Measurements from ENCODE around the gene ECSIT.

DNA sequence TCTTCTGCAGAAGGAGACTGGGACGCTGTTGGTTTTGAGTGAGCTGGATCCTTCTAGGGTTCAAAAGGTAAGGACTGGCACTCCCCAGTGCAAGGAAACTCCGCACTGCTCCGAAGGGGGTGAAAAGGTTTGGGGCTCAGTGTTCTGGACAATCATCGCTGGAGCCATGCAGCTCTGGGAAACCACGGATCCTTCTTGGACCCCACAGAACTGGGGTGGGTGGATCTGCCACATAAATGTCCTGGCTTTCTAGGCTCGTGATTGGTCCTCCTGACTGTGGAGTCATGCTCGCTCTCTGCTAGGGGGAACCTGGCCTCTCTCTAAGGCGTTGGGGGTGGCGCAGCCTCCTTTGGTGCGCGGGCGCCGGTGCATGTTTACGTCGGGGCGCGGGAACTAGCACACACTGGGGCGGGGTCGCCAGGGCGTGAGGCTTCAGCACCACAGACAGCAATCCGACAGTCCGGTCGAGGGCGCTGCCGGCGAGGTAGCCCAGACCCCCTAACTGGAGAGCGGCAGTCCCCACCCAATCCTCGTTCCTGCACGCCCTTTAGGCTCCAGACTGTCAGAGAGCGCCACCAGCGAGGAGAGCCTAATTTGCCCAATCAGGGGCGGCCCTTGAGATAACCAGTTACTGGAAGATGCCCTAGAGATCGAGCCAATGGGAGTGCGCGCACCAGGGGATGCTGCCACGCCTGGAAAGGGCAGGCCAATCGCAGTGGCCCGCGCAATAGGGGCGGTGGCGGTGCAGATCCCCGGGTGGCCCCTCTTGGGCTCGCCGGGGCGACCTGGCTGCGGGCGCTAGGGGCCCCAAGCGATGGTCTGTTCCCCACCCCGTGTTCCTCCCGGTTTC is 47.2 kb downstream of the ECSIT start:
- TF ChIP-seq TAF1 (IDR thresholded peaks at IDR 0.05; ENCODE audit: borderline replicate concordance, insufficient read depth, low read length), result no peak
- TF ChIP-seq POLR2AphosphoS5 (IDR thresholded peaks at IDR 0.05; ENCODE audit: low read depth, low read length), result no peak
- TF ChIP-seq, protein P1, sequence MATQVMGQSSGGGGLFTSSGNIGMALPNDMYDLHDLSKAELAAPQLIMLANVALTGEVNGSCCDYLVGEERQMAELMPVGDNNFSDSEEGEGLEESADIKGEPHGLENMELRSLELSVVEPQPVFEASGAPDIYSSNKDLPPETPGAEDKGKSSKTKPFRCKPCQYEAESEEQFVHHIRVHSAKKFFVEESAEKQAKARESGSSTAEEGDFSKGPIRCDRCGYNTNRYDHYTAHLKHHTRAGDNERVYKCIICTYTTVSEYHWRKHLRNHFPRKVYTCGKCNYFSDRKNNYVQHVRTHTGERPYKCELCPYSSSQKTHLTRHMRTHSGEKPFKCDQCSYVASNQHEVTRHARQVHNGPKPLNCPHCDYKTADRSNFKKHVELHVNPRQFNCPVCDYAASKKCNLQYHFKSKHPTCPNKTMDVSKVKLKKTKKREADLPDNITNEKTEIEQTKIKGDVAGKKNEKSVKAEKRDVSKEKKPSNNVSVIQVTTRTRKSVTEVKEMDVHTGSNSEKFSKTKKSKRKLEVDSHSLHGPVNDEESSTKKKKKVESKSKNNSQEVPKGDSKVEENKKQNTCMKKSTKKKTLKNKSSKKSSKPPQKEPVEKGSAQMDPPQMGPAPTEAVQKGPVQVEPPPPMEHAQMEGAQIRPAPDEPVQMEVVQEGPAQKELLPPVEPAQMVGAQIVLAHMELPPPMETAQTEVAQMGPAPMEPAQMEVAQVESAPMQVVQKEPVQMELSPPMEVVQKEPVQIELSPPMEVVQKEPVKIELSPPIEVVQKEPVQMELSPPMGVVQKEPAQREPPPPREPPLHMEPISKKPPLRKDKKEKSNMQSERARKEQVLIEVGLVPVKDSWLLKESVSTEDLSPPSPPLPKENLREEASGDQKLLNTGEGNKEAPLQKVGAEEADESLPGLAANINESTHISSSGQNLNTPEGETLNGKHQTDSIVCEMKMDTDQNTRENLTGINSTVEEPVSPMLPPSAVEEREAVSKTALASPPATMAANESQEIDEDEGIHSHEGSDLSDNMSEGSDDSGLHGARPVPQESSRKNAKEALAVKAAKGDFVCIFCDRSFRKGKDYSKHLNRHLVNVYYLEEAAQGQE (IDR thresholded peaks at IDR 0.05; ENCODE audit: insufficient read depth in 1 of 2, low read depth in 2 of 2, low read length in 2 of 2), result peak; percentile 86 to 92
- peak; percentile 8 for TF ChIP-seq FOXP2 (optimal IDR thresholded peaks at IDR 0.05; ENCODE audit: borderline replicate concordance, extremely low read depth, extremely low read length, insufficient read depth)

Data from PFSK-1 (cell line).